Measurements from ENCODE around the gene COL28A1. TPM values are rescaled to one million over a fixed set of nuclear protein-coding genes. Genes with fewer than 3 reads are reported as not detected.

Gene COL28A1
- total and polyA plus RNA-seq, 2 of the 13 experiments (the other 11 are each of a cell fraction or from before 2014, with no cell fraction given) = 0.07 to 0.15 TPM

- Histone ChIP-seq H2AFZ (ENCODE audit: low read length) (no peak overlapping the region), H3K4me2 (ENCODE audit: low read depth, low read length) (no peak overlapping the region), H3K9me3 (ENCODE audit: low read length) (no peaks in the 10 kb centered on the region), H3K36me3 (replicated peaks in 1 of 2; ENCODE audit: control insufficient read depth in 1 of 2, insufficient read depth in 2 of 2, low read length in 2 of 2) (no peaks in the 10 kb centered on the region), H3K79me2 (ENCODE audit: insufficient read depth, low read length) (no peaks in the 10 kb centered on the region), H4K20me1 (ENCODE audit: insufficient read depth, low read length) (no peaks in the 10 kb centered on the region), H3K4me3 (replicated peaks in 1 of 3; ENCODE audit: insufficient read depth in 1 of 3, low read depth in 2 of 3, low read length in 3 of 3) (no peak overlapping the region), H3K27ac (ENCODE audit: extremely low read length, insufficient read depth, low read length) (no peak overlapping the region), H3K9ac (ENCODE audit: insufficient read depth, low read depth, low read length) (no peak overlapping the region), H3K27me3 (ENCODE audit: control insufficient read depth in 1 of 2, insufficient read depth in 2 of 2, low read length in 2 of 2) (0 out of 5 replicates have a peak, but pooled peaks cover 0 to 2% of the 10 kb centered on the region in 2 experiments), H3K4me1 (ENCODE audit: insufficient read depth, low read length) (no peaks in the 10 kb centered on the region)
- TF ChIP-seq MAFK (conservative IDR thresholded peaks at IDR 0.05 in 1 of 2, IDR thresholded peaks at IDR 0.05 in 1 of 2; ENCODE audit: low read length in 2 of 2) (peak; percentile 77 to 92), IKZF5 (CRISPR knock-in tag; IDR thresholded peaks at IDR 0.05) (no peak), ZNF737 (CRISPR knock-in tag; IDR thresholded peaks at IDR 0.05; ENCODE audit: borderline replicate concordance) (no peak), ZNF446 (CRISPR knock-in tag; IDR thresholded peaks at IDR 0.05) (no peak), MAFF (IDR thresholded peaks at IDR 0.05; ENCODE audit: low read depth, low read length) (peak; percentile 82)
- no TSS peak for BruUV-seq (replicated peaks)
- FAIRE-seq = no peak
- no peak for DNase-seq (ENCODE audit: low spot score)
- ATAC-seq = no peak
- ChIA-PET POLR2A (no interaction called here), CTCF (ENCODE audit: low intra/inter-chr PET ratio, low total read pairs) (no interaction called here)
- WGBS (ENCODE audit: low lambda C conversion rate) = 12% methylated on average over 2 of the region's 2 CpGs
- in situ Hi-C loops (cut with HindIII; ENCODE audit: extremely low pct_ligation_motif_present, low pct_unique_long_range_greater_than_20kb) = no loop called here
- intact Hi-C loops (cut with micrococcal nuclease; ENCODE audit: unreplicated experiment) = no loop called here
Measured at GRCh38 chr7:7312323-7312722, 223.3 kb downstream of the COL28A1 start.

- 0% methylated on average over 2 of the region's 2 CpGs for WGBS (ENCODE audit: low lambda C conversion rate)
- H4K20me1 ChIP-seq (ENCODE audit: insufficient read depth, low read length) = no peaks in the 10 kb centered on the region
- no peaks in the 10 kb centered on the region for H3K79me2 ChIP-seq (ENCODE audit: insufficient read depth, low read length)
- H2AFZ ChIP-seq (ENCODE audit: low read length) = no peak overlapping the region
- ChIA-PET POLR2A (no interaction called here), CTCF (ENCODE audit: low intra/inter-chr PET ratio, low total read pairs) (no interaction called here)
- no peak for DNase-seq (ENCODE audit: low spot score)
- no peaks in the 10 kb centered on the region for H3K9me3 ChIP-seq (ENCODE audit: low read length)
- 0 out of 5 replicates have a peak, but pooled peaks cover 0 to 3% of the 10 kb centered on the region in 2 experiments for H3K27me3 ChIP-seq (ENCODE audit: control insufficient read depth in 1 of 2, insufficient read depth in 2 of 2, low read length in 2 of 2)
- ATAC-seq = no peak
- H3K27ac ChIP-seq (ENCODE audit: extremely low read length, insufficient read depth, low read length) = no peak overlapping the region
- H3K9ac ChIP-seq (ENCODE audit: insufficient read depth, low read depth, low read length) = no peak overlapping the region
- in situ Hi-C loops (cut with HindIII; ENCODE audit: extremely low pct_ligation_motif_present, low pct_unique_long_range_greater_than_20kb) (no loop called here), intact Hi-C loops (cut with micrococcal nuclease; ENCODE audit: unreplicated experiment) (no loop called here)
- H3K4me2 ChIP-seq (ENCODE audit: low read depth, low read length) = no peak overlapping the region
- no peak for FAIRE-seq
- H3K36me3 ChIP-seq (replicated peaks in 1 of 2; ENCODE audit: control insufficient read depth in 1 of 2, insufficient read depth in 2 of 2, low read length in 2 of 2) = no peaks in the 10 kb centered on the region
- no peaks in the 10 kb centered on the region for H3K4me1 ChIP-seq (ENCODE audit: insufficient read depth, low read length)
- H3K4me3 ChIP-seq (replicated peaks in 1 of 3; ENCODE audit: insufficient read depth in 1 of 3, low read depth in 2 of 3, low read length in 3 of 3) = no peak overlapping the region
- no TSS peak for BruUV-seq (replicated peaks)
- TF ChIP-seq ZNF513 (CRISPR knock-in tag; conservative IDR thresholded peaks at IDR 0.05) = no peak
- TF ChIP-seq ARNT (IDR thresholded peaks at IDR 0.05) = no peak
- TF ChIP-seq FOSL1 (CRISPR knock-in tag; IDR thresholded peaks at IDR 0.05; ENCODE audit: borderline replicate concordance) = no peak
- no peak for TF ChIP-seq EED (CRISPR knock-in tag; IDR thresholded peaks at IDR 0.05)
- TF ChIP-seq TRIM22 (IDR thresholded peaks at IDR 0.05) = no peak
- no peak for TF ChIP-seq ZNF83 (CRISPR knock-in tag; IDR thresholded peaks at IDR 0.05; ENCODE audit: borderline replicate concordance)
- no peak for TF ChIP-seq ZNF576 (CRISPR knock-in tag; IDR thresholded peaks at IDR 0.05)
- no peak for TF ChIP-seq ZNF547 (CRISPR knock-in tag; IDR thresholded peaks at IDR 0.05)
- no peak for TF ChIP-seq ZMAT3 (CRISPR knock-in tag; conservative IDR thresholded peaks at IDR 0.05)
- TF ChIP-seq ATF7-NPFF (CRISPR knock-in tag; IDR thresholded peaks at IDR 0.05; ENCODE audit: low read depth) = no peak
- TF ChIP-seq GFI1 (CRISPR knock-in tag; IDR thresholded peaks at IDR 0.05; ENCODE audit: borderline replicate concordance) = no peak
- TF ChIP-seq ZNF747 (CRISPR knock-in tag; IDR thresholded peaks at IDR 0.05; ENCODE audit: borderline replicate concordance) = no peak
Measured at GRCh38 chr7:7311001-7311400, 224.7 kb downstream of the COL28A1 start.

All from HepG2 (cell line).